NCI-H2171 (cell line): ENCODE results near the gene EP300.
"Not testable (repeated sequence)": the region's sequence is repeated elsewhere in the genome, so short reads cannot be mapped to it uniquely, and the experiment has no call there.

Experiments
- DNase-seq: peaks from one replicate; lab custom pipeline; 2025; lab: John Stamatoyannopoulos, UW

The EP300 gene

DNA sequence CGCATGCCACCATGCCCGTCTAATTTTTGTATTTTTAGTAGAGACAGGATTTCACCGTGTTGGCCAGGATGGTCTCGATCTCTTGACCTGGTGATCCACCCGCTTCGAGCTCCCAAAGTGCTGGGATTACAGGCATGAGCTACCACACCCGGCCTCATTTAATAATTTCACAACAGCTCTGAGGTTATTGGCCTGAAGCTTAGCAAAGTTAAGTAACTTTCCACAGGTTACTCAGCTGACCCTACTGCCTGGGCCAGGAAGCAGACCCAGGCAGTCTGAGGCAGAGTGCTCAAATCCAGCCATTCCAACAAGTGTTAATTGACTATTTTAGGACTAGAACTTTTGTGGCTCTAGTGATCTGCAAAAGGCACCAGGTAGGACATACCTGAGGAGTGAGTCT, 60.5 kb downstream of the EP300 start:
- no peak for DNase-seq

GRCh38 chr22:41157083-41157482, 64.7 kb downstream of the EP300 start:
- DNase-seq = no peak

- no peak for DNase-seq
These were observed 76.8 kb downstream of the EP300 start for GRCh38 chr22:41169157-41169556.

DNA sequence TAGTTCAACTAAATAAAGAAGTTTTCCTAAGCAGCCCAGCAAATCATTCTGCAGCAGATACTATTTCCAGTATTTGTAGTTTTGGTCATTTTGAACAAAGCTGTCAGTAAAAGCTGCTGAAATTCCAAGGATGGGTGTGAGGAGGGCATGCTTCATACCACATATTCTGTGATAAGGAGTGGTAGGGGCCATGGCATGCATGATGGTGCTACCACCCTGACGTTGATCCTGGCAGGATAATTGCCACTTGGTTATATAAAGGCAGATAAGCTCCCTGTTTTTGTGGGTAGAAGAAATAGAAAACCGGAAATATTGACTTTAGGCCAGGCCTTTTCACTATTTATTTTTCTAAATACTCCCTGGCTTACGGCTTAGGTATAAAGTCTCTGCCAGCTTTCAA, 79.6 kb downstream of the EP300 start:
- no peak for DNase-seq

DNA sequence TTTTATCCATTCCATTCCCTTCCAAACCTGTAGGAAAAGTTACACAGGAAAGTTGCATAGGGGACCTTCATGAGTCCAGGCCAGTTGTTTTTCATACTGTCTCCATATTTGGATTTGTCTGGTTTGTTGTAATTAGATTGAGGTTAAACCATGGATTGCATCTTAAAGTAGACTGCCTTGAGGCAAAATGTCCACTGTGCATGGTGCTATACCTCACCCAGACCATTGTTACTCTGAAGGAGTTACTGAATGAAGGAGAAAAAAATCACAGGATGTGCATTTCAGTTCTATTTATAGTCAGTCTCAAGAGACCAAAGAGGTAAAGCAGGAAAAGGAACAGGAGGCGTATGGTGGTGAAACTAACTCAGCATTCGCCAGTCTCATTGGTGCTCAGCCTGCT, 83.2 kb downstream of the EP300 start:
- no peak for DNase-seq

DNA sequence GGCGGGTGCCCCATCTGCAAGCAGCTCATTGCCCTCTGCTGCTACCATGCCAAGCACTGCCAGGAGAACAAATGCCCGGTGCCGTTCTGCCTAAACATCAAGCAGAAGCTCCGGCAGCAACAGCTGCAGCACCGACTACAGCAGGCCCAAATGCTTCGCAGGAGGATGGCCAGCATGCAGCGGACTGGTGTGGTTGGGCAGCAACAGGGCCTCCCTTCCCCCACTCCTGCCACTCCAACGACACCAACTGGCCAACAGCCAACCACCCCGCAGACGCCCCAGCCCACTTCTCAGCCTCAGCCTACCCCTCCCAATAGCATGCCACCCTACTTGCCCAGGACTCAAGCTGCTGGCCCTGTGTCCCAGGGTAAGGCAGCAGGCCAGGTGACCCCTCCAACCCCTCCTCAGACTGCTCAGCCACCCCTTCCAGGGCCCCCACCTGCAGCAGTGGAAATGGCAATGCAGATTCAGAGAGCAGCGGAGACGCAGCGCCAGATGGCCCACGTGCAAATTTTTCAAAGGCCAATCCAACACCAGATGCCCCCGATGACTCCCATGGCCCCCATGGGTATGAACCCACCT, 84.7 kb downstream of the EP300 start:
- DNase-seq = no peak

DNA sequence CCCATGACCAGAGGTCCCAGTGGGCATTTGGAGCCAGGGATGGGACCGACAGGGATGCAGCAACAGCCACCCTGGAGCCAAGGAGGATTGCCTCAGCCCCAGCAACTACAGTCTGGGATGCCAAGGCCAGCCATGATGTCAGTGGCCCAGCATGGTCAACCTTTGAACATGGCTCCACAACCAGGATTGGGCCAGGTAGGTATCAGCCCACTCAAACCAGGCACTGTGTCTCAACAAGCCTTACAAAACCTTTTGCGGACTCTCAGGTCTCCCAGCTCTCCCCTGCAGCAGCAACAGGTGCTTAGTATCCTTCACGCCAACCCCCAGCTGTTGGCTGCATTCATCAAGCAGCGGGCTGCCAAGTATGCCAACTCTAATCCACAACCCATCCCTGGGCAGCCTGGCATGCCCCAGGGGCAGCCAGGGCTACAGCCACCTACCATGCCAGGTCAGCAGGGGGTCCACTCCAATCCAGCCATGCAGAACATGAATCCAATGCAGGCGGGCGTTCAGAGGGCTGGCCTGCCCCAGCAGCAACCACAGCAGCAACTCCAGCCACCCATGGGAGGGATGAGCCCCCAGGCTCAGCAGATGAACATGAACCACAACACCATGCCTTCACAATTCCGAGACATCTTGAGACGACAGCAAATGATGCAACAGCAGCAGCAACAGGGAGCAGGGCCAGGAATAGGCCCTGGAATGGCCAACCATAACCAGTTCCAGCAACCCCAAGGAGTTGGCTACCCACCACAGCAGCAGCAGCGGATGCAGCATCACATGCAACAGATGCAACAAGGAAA, 85.4 kb downstream of the EP300 start:
- no peak for DNase-seq

DNA sequence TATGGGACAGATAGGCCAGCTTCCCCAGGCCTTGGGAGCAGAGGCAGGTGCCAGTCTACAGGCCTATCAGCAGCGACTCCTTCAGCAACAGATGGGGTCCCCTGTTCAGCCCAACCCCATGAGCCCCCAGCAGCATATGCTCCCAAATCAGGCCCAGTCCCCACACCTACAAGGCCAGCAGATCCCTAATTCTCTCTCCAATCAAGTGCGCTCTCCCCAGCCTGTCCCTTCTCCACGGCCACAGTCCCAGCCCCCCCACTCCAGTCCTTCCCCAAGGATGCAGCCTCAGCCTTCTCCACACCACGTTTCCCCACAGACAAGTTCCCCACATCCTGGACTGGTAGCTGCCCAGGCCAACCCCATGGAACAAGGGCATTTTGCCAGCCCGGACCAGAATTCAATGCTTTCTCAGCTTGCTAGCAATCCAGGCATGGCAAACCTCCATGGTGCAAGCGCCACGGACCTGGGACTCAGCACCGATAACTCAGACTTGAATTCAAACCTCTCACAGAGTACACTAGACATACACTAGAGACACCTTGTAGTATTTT, 86.1 kb downstream of the EP300 start:
- no peak for DNase-seq

DNA sequence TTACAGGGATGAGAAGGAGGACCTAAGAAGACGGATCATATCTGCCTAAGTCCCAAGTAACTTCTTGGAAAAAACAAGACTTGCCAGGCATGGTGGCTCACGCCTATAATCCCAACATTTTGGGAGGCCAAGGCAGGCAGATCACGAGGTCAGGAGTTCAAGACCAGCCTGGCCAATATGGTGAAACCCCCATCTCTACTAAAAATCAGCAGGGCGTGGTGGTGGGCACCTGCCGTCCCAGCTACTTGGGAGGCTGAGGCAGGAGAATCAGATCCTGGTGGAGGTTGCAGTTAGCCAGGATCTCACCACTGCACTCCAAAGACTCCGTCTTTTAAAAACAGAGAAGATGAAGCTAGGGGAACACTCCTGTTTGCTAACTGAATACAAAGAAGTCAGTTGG, 88.0 kb downstream of the EP300 start:
- not testable (repeated sequence) for DNase-seq

DNA sequence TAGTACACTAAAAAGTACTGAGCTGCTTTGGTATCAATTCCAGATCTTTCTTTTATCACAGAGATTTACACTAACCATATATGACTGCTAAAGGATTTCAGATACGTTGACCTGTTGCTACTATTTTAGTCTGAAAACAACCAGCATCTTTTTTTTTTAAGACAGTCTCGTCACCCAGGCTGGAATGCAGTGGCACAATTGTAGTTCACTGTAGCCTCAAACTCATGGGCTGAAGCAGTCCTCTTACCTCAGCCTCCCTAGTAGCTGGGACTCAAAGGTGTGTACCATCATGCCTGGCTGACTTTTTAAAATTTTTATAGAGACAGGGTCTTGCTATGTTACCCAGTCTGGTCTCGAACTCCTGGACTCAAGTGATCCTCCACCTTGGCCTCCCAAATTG, 88.5 kb downstream of the EP300 start:
- DNase-seq = no peak

DNA sequence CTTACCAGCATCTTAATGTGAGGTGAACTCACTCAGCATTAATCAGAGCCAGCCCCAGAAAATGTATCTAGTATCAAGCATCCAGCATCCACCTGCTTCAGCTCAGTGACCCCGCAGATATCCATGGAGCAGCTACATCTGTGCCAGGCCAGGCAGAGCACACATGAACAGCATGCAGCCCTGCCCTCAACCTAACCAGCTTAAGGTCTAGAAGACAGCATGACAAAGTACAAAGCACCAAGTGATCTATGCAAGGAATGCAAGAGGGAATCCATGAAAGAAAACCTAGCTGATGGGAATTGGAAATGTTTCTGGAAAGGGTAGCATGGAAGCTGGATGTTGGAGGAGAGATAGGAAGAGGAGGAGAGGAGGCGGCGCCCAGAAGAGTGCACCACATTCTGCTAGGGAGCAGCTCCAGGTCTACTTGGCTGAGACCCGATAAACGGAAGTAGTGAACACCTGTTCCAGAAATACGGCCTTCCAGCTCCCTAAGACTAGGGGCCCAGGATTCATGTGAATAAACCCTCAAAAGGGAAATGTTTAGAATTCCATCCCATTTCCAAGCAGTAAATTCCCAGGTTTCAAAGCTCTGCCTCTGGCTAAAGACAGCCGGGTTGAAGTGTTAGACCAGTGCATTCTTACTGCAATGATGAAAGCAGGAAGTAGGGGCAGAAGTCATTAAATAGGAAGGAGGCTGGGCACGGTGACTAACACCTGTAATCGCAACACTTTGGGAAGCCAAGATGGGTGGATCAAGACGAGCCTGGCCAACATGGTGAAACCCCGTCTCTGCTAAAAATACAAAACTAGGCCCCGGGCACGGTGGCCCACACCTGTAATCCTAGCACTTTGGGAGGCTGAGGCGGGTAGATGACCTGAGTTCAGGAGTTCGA, 89.2 kb downstream of the EP300 start:
- DNase-seq = no peak

- DNase-seq = no peak
These were observed 92.3 kb downstream of the EP300 start for GRCh38 chr22:41184679-41185078.

GRCh38 chr22:41191467-41191866, 99.1 kb downstream of the EP300 start:
- no peak for DNase-seq

DNA sequence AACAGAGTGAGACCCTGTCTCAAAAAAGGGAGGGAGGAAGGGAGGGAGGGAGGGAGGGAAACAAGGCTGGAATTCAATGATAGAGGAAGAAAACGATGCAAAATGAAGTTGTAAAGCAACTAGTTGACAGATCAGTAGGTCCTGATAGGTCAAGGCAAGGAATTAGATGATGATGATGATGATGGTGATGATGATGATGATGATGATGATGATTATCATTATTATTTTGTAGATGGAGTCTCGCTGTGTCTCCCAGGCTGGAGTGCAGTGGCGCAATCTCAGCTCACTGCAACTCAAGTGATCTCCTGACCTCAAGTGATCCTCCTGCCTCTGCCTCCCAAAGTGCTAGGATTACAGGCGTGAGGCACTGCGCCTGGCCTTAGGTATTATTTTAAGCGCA, 101.4 kb downstream of the EP300 start:
- no peak for DNase-seq

DNA sequence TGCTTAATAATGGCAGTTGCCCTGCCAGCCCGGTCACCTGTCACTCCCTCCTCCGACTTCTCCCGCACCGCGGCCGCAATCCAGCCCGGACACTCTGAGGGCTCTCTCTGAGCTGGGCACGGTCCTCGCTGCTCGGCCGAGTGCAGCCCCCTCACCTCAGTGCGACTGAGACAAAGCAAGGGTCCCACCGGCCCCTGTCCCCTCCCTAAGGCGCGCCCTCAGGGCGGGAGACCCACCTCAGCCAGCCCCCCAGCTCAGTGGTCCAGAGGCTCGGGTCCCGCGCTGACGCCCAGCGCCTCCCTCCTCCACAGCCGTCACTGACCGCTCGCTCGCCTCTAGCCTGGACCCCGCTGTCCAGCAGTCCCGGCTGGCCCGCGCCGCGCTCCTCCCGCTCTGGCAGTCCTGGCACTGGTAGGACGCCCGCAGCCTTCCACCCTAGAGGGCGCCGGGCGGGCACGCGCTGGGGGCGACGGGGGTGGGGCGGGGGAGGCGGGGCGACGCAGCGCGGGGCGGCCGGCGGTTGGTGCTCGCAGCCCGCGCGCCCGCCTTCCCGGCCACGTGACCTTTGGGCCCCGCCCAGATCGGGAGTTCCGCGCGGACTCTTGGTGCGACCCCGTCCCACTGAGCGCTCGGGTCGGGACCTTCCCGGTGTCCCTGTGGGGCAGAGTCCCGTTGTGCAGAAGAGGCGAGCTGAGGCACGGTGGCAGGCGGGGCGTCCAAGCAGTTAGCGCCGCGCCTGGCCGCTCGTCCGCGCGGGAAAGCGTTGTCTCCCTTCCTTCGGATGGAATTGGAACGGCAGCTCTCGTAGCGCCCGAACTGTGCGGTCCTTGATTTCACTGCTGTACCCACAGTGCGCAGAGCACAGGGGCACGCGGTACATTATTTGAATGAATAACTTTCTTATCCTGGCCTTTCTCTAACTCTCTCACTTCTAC, 104.9 kb downstream of the EP300 start:
- DNase-seq = peak; percentile 91

DNA sequence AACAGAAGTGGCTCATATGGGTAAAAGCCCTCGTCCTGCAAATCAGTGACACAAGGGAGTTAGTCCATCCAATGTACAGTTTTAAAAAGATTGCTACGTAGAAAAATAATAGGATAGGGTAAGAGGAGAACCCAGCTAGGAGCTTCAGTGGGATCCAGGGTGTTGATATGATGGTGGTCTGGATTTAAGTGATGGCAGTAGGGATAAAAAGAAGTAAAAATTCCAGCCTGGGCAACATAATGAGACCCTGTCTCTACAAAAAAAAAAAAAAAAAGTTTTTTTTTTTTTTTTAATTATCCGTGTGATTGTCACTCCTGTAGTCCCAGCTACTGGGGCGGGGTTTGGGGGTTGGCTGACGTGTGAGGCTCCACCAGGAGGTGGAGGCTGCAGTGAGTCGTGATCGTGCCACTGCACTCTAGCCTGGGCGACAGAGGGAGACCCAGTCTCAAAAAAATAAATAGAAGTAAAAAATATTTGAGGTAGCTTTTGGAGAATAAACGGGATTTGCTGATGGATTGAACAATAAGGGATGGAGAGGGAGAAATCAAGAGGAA, 105.7 kb downstream of the EP300 start:
- DNase-seq = peak; percentile 48

DNA sequence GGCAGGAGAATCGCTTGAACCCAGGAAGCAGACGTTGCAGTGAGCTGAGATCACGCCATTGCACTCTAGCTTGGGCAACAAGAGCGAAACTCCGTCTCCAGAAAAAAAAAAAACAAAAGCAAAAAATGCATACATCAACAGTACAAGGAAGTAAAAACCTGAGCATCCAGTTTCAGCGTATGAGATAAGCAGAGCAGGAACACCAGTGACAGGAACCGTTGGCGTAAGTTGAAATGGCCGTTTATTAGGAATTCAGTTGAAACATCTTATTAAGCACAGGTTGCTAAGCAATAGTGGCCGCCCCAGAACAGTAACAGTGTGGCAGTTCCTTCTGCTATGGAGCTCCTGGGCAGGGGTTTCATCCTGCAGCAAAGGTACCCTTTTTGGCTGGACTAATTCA, 108.7 kb downstream of the EP300 start:
- DNase-seq = no peak

- no peak for DNase-seq
These were observed 110.7 kb downstream of the EP300 start for GRCh38 chr22:41203118-41203517.

- DNase-seq = no peak
These were observed 111.7 kb downstream of the EP300 start for GRCh38 chr22:41204066-41204465.

DNA sequence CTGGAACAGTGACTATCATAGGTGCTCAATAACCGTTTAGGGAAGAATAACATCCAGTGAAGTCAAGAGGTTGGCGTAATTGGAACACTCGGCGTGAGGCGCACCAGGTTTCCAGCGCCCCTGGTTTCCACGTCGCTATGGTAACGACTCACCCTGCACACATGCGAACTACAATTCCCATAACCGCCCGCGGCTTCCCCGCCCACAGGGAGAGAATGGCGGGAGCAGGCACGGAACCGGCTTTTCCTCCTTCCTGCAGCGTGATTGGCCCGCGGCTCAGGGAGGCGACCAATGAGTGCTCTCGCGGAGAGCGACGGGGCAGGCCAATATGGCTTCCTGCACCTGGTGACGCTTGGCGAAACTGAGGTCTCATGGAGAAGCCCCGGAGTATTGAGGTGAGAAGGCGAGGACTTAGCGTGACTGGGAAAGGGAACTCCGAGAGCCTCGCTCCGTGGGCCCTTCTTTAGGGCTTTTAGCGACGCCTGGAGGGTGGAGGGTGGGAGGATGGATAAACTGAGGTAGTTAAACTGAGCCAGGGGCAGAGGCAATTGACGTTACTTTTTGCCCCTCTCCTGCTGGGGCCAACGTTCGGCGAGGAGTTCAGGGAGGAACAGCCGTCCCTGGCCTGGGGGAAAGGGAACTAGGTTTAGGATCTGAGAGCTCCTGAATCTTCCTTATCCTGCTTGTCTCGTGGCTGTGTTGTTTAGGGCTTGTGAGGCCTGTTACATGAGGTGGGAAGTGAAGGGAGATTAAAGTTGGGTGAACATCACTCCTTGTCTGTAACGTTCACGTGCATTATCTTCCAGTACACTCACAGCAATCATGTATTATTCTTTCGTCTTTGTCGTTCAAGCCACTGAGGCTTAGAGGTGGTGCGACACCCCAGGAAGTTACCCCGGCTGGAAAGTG, 112.9 kb downstream of the EP300 start, which contains the start of gene L3MBTL2:
TSS of gene L3MBTL2 (plus strand) at position 321 of the 909 bp plus-strand sequence. CDS start at position 372, 51 bp downstream.
- peak; percentile 99 for DNase-seq
